GM12878 (cell line): ENCODE measurements around the gene GALNT17. TPM values are rescaled to one million over a fixed set of nuclear protein-coding genes. Genes with fewer than 3 reads are reported as not detected.

Experiments
- ATAC-seq: fragments of 200-7000 bp; cut with Tn5 transposase; 3 replicates; pipeline ENCODE4 v1.9.1; 2020; ENCODE audit warnings: mild to moderate bottlenecking, moderate library complexity
- BruUV-seq: library from RNA; stranded (reverse); fragments of 400-500 nt; replicated peaks from 2 replicates; lab custom pipeline; 2021; lab: Mats Ljungman, UMichigan
- CTCF ChIA-PET: fragments of 300-600 bp; sonication (Branson Sonifier 250); formaldehyde crosslinking; extraction: SDS; loops from one replicate; lab custom pipeline; 2021; ENCODE audit warnings: inconsistent platforms; lab: Yijun Ruan, JAX
- POLR2A ChIA-PET: fragments of 350-600 bp; formaldehyde crosslinking; extraction: SDS; loops from one replicate; lab custom pipeline; 2021; ENCODE audit warnings: inconsistent platforms; lab: Charles Lee
- RAD21 ChIA-PET: fragments of 300-600 bp; sonication (Branson Sonifier 250); formaldehyde crosslinking; loops from one replicate; lab custom pipeline; 2023; ENCODE audit warnings: antibody characterized with exemption; ENCODE audit not compliant: unreplicated experiment; lab: Charles Lee
- SMC1A ChIA-PET: fragments of 300-600 bp; sonication (Branson Sonifier 250); formaldehyde crosslinking; loops from one replicate; lab custom pipeline; 2023; ENCODE audit not compliant: unreplicated experiment, uncharacterized antibody; lab: Charles Lee
- DNase-seq: peaks from one replicate; pipeline ENCODE4 v3.0.0-alpha.2; 2011; ENCODE audit warnings: low read depth, low spot score
- FAIRE-seq: peaks from 3 replicates; lab custom pipeline; 2011; peaks lifted over from hg19 to GRCh38; lab: Jason Lieb, UNC
- H2AFZ ChIP-seq: 2 replicates; pipeline ENCODE4 v1.6.0; 2011; ENCODE audit warnings: low read depth, low read length, control low read depth; ENCODE audit not compliant: control insufficient read depth
- H3K27ac ChIP-seq: 2 replicates; pipeline ENCODE4 v1.5.1; 2011; ENCODE audit warnings: control low read depth; ENCODE audit not compliant: control insufficient read depth, insufficient read depth
- H3K27me3 ChIP-seq, 2 experiments: replicated peaks in 1 of 2; 2 replicates each; pipeline versions ENCODE4 v1.6.0 to v1.6.1; 2011; ENCODE audit warnings: low read length in 1 of 2; ENCODE audit not compliant: control insufficient read depth in 2 of 2, insufficient read depth in 2 of 2
- H3K36me3 ChIP-seq, 2 experiments: 2 replicates each; pipeline ENCODE4 v1.5.1; 2011; ENCODE audit warnings: low read length in 1 of 2; ENCODE audit not compliant: control insufficient read depth in 2 of 2, insufficient read depth in 2 of 2
- H3K4me1 ChIP-seq: 2 replicates; pipeline ENCODE4 v1.6.1; 2011; ENCODE audit warnings: mild to moderate bottlenecking, low read length, moderate library complexity, mixed read lengths; ENCODE audit not compliant: control insufficient read depth, insufficient read depth
- H3K4me2 ChIP-seq: 2 replicates; pipeline ENCODE4 v1.6.0; 2011; ENCODE audit warnings: control low read depth; ENCODE audit not compliant: control insufficient read depth, insufficient read depth
- H3K4me3 ChIP-seq: fragments of 200-600 bp; sonication (generic); 2 replicates; pipeline ENCODE4 v1.5.1; 2016
- H3K79me2 ChIP-seq: 2 replicates; pipeline ENCODE4 v1.6.0; 2011; ENCODE audit warnings: low read length; ENCODE audit not compliant: control insufficient read depth, insufficient read depth
- H3K9ac ChIP-seq: 2 replicates; pipeline ENCODE4 v1.8.0; 2011; ENCODE audit warnings: low read length, control low read depth, mixed read lengths; ENCODE audit not compliant: control insufficient read depth, insufficient read depth
- H3K9me3 ChIP-seq: replicated peaks from 3 replicates; pipeline ENCODE4 v1.5.1; 2011; ENCODE audit warnings: mild to moderate bottlenecking, low read length; ENCODE audit not compliant: control insufficient read depth, insufficient read depth
- H4K20me1 ChIP-seq: 2 replicates; pipeline ENCODE4 v1.6.0; 2011; ENCODE audit not compliant: control insufficient read depth, insufficient read depth
- DPF2 ChIP-seq: fragments of 450-650 bp; IDR thresholded peaks from 2 replicates; pipeline ENCODE4 v1.6.1; 2017; ENCODE audit warnings: mild to moderate bottlenecking
- MXI1 ChIP-seq: fragments of 150-350 bp; IDR thresholded peaks from 2 replicates; pipeline ENCODE4 v1.6.1; 2011; ENCODE audit warnings: low read depth, mild to moderate bottlenecking, inconsistent platforms, low read length, improper control_type of control experiment
- TCF3 ChIP-seq: IDR thresholded peaks from 2 replicates; pipeline ENCODE4 v1.6.1; 2012; ENCODE audit warnings: low read depth, mild to moderate bottlenecking, low read length, borderline replicate concordance; ENCODE audit not compliant: insufficient read depth
- ZNF274 ChIP-seq: IDR thresholded peaks from one replicate; pipeline ENCODE4 v1.8.0; 2011; ENCODE audit not compliant: insufficient read length, insufficient read depth
- WGBS: methylation state at CpG from one replicate; pipeline ENCODE4 v1.1.6; 2016; ENCODE audit warnings: low lambda C conversion rate; ENCODE audit not compliant: insufficient replicate concordance, insufficient coverage; ENCODE audit errors: missing lambda C conversion rate; 5-methylcytosine and 5-hydroxymethylcytosine counted together
- in situ Hi-C: fragments of 300-500 bp; cut with MboI; formaldehyde crosslinking; loops from 9 replicates; pipeline ENCODE4 v1.14.3; 2018; ENCODE audit warnings: mixed read lengths
- intact Hi-C: fragments of 100-400 bp; cut with micrococcal nuclease; formaldehyde crosslinking; loops from one replicate; pipeline ENCODE4 v1.14.2; 2022; ENCODE audit not compliant: unreplicated experiment
- polyA plus RNA-seq, 11 experiments: library from polyadenylated mRNA; depleted of rRNA in 4 of 11; unstranded in 6 of 11; stranded (reverse) in 5 of 11; fragments of >200 nt; fragmentation: Nextera tagmentation in 4 of 11; fragmentation: Illumina TruSeq in 1 of 11; extraction: Ambion mirVana in 4 of 11; extraction: Trizol in 1 of 11; gene quantifications; 1 replicate in 1 of 11; 2 replicates in 10 of 11; pipeline versions ENCODE4 v1.2.1 to v1.2.3, GENCODE V29; 2011 to 2016; ENCODE audit warnings: inconsistent platforms in 2 of 11, missing spikeins in 2 of 11, low read depth in 1 of 11
- total RNA-seq, 4 experiments: library from RNA; depleted of rRNA in 3 of 4; stranded (reverse); fragments of >200 nt in 3 of 4; fragmentation: Illumina TruSeq in 1 of 4; extraction: Trizol in 1 of 4; gene quantifications; 2 replicates each; pipeline versions ENCODE4 v1.2.1 to v1.2.3, GENCODE V29; 2013 to 2021

Gene GALNT17
- total and polyA plus RNA-seq, 10 of the 15 experiments (the other 5 are each of a cell fraction or from before 2014, with no cell fraction given), result 0.12 to 0.15 TPM; not detected in 8

DNA sequence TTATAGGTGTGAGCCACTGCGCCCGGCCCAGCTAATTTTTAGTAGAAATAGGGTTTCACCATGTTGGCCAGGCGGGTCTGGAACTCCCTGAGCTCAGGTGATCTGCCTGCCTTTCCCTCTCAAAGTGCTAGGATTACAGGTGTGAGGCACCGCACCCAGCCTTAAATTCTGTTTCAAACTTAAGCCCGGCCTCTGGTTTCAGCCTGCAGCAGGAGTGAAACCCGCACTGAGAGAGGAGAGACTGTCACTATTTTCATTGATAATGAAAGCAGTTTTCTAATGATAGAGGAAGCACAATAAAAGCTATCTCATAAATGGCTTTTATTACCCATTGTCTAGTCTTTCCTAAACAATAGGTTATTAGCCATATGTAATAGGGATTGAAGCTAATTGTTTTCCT, 415.5 kb downstream of the GALNT17 start:
- H3K79me2 ChIP-seq, result no peaks in the 10 kb centered on the region
- H3K9me3 ChIP-seq, result no peaks in the 10 kb centered on the region; the same call in 2 of the 3 replicates
- intact Hi-C loops, result no loop called here
- ChIA-PET CTCF (interaction anchor here (0.7 kb wide), 1 partner anchor 710 kb away, joined by 3 read pairs; no protein-coding TSS in a partner anchor), RAD21 (no interaction called here), POLR2A (no interaction called here), SMC1A (no interaction called here)
- no peaks in the 10 kb centered on the region for H4K20me1 ChIP-seq
- H3K4me1 ChIP-seq, result no peaks in the 10 kb centered on the region
- H3K9ac ChIP-seq, result no peak overlapping the region
- 37% methylated on average over 6 of the region's 6 CpGs for WGBS
- in situ Hi-C loops, result no loop called here
- H3K4me3 ChIP-seq, result no peak overlapping the region
- no peak for DNase-seq
- no peak for TF ChIP-seq MXI1
- no peak for TF ChIP-seq TCF3
- TF ChIP-seq ZNF274, result no peak
- H3K27me3 ChIP-seq, result no peaks in the 10 kb centered on the region
- no peaks in the 10 kb centered on the region for H3K36me3 ChIP-seq
- no peak for FAIRE-seq
- no peak overlapping the region for H3K27ac ChIP-seq
- no peak for ATAC-seq
- BruUV-seq, result no TSS peak
- no peak overlapping the region for H3K4me2 ChIP-seq
- H2AFZ ChIP-seq, result no peak overlapping the region

DNA sequence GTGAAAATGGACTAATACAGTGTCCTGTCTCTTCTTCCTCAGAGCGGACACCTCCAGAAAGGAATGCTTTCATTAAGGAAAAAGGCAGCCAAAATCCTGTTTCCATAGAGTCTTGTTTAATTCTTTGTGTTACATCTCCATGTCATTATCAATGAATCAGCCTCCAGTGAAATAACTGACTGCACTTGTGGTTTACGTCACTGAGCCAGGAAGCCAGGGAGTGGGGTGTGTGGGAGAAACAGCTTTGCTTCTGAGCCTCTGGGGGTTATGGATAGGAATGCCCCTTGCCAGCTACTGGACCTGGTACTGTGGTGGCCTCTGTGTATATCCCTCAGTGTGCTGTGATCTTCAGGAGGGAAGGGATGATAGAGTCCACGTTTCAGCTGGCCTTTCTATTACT, 416.8 kb downstream of the GALNT17 start:
- Histone ChIP-seq H3K36me3 (no peaks in the 10 kb centered on the region), H3K4me1 (no peaks in the 10 kb centered on the region), H3K9me3 (no peaks in the 10 kb centered on the region; the same call in 2 of the 3 replicates), H3K4me2 (no peak overlapping the region), H2AFZ (no peak overlapping the region), H3K79me2 (no peaks in the 10 kb centered on the region), H3K9ac (no peak overlapping the region), H4K20me1 (no peaks in the 10 kb centered on the region), H3K4me3 (no peak overlapping the region), H3K27ac (no peak overlapping the region), H3K27me3 (no peaks in the 10 kb centered on the region)
- WGBS, result 43% methylated on average over 3 of the region's 3 CpGs
- intact Hi-C loops (no loop called here), in situ Hi-C loops (no loop called here)
- POLR2A ChIA-PET, result no interaction called here
- TF ChIP-seq DPF2, result no peak
- CTCF ChIA-PET, result no interaction called here
- DNase-seq (no peak), FAIRE-seq (no peak), ATAC-seq (no peak)
- RAD21 ChIA-PET, result no interaction called here
- BruUV-seq, result no TSS peak
- SMC1A ChIA-PET, result no interaction called here
